GM23248 (cell line): ENCODE measurements around the gene RFC5. TPM values are rescaled to one million over a fixed set of nuclear protein-coding genes. Genes with fewer than 3 reads are reported as not detected.

Experiments
- DNase-seq: peaks from one replicate; pipeline ENCODE4 v3.0.0-alpha.2; 2015
- H2AFZ ChIP-seq: fragments of 200-600 bp; sonication (generic); 2 replicates; pipeline ENCODE4 v1.6.1; 2016; ENCODE audit warnings: antibody characterized with exemption
- H3F3A ChIP-seq: fragments of 200-600 bp; sonication (generic); 2 replicates; pipeline ENCODE4 v1.6.1; 2016; ENCODE audit warnings: mild to moderate bottlenecking, antibody characterized with exemption, mixed run types; ENCODE audit not compliant: insufficient read depth
- H3K27ac ChIP-seq: fragments of 200-600 bp; sonication (generic); 2 replicates; pipeline ENCODE4 v1.5.1; 2016; ENCODE audit warnings: mild to moderate bottlenecking
- H3K27me3 ChIP-seq: fragments of 200-600 bp; sonication (generic); replicated peaks from 2 replicates; pipeline ENCODE4 v1.6.1; 2016; ENCODE audit warnings: mild to moderate bottlenecking; ENCODE audit not compliant: insufficient read depth
- H3K36me3 ChIP-seq: fragments of 200-600 bp; sonication (generic); 2 replicates; pipeline ENCODE4 v1.6.1; 2016; ENCODE audit warnings: low read depth, mild to moderate bottlenecking
- H3K4me1 ChIP-seq: fragments of 200-600 bp; sonication (generic); 2 replicates; pipeline ENCODE4 v1.6.1; 2016; ENCODE audit warnings: mild to moderate bottlenecking; ENCODE audit not compliant: insufficient read depth
- H3K4me2 ChIP-seq: fragments of 200-600 bp; sonication (generic); one replicate; pipeline ENCODE4 v1.6.1; 2016; ENCODE audit warnings: mild to moderate bottlenecking; ENCODE audit not compliant: unreplicated experiment
- H3K4me3 ChIP-seq: fragments of 200-600 bp; sonication (generic); 2 replicates; pipeline ENCODE4 v1.5.1; 2016; ENCODE audit warnings: mild to moderate bottlenecking
- H3K79me2 ChIP-seq: fragments of 200-600 bp; sonication (generic); 2 replicates; pipeline ENCODE4 v1.6.1; 2016; ENCODE audit warnings: mild to moderate bottlenecking; ENCODE audit not compliant: insufficient read depth
- H3K9ac ChIP-seq: fragments of 200-600 bp; sonication (generic); 2 replicates; pipeline ENCODE4 v1.6.1; 2016; ENCODE audit warnings: mild to moderate bottlenecking
- H3K9me2 ChIP-seq: fragments of 200-600 bp; sonication (generic); 2 replicates; pipeline ENCODE4 v1.6.1; 2016; ENCODE audit warnings: mixed run types, mild to moderate bottlenecking, moderate library complexity; ENCODE audit not compliant: insufficient read depth
- H3K9me3 ChIP-seq: fragments of 200-600 bp; sonication (generic); one replicate; pipeline ENCODE4 v1.6.1; 2017; ENCODE audit warnings: low read depth
- H4K20me1 ChIP-seq: fragments of 200-600 bp; sonication (generic); 2 replicates; pipeline ENCODE4 v1.6.0; 2016; ENCODE audit not compliant: insufficient read depth
- EZH2 ChIP-seq: fragments of 200-600 bp; sonication (generic); IDR thresholded peaks from 2 replicates; pipeline ENCODE4 v1.6.1; 2018; ENCODE audit warnings: antibody characterized with exemption, mild to moderate bottlenecking; ENCODE audit not compliant: insufficient read depth, poor library complexity, severe bottlenecking
- EZH2phosphoT487 ChIP-seq: fragments of 200-600 bp; sonication (generic); IDR thresholded peaks from 2 replicates; pipeline ENCODE4 v1.6.1; 2018; ENCODE audit warnings: antibody characterized with exemption, moderate library complexity, mild to moderate bottlenecking, low read depth; ENCODE audit not compliant: insufficient read depth
- WGBS, 2 experiments: methylation state at CpG; one replicate each; pipeline ENCODE4 v1.1.6; 2015 to 2017; ENCODE audit warnings: low lambda C conversion rate in 2 of 2, low coverage in 1 of 2; ENCODE audit errors: missing lambda C conversion rate in 2 of 2; 5-methylcytosine and 5-hydroxymethylcytosine counted together
- in situ Hi-C: fragments of 300-500 bp; cut with MboI; formaldehyde crosslinking; loops from 2 replicates; pipeline ENCODE4 v1.15.0; 2020
- polyA plus RNA-seq: library from polyadenylated mRNA; unstranded; fragments of >200 nt; fragmentation: Nextera tagmentation; extraction: Ambion mirVana; gene quantifications from 2 replicates; pipeline ENCODE4 v1.2.1, GENCODE V29; 2016
- total RNA-seq: library from RNA; depleted of rRNA; stranded (reverse); fragments of >200 nt; shearing (Covaris generic); gene quantifications from 2 replicates; pipeline ENCODE4 v1.2.3, GENCODE V29; 2014

Gene RFC5
- total and polyA plus RNA-seq, 2 experiments from 2014 or later = 15.2 to 21.4 TPM

DNA sequence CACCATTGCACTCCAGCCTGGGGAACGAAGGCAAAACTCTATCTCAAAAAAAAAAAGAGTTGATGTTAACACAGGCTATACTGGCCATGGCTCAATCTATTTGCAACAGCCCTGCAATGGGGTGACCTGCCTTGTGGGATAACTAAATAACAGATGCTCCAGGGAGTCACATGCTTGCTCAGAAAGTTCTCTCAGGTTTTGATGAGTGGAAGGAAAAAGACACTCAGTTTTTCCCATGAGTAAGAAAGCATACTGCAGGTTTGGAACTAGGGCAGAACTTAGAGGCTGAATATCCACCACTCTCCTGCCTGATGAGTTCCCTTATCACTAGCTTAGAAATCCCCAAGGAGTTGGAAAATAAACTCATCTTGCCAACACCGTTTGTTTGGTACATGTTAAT is 27.6 kb downstream of the RFC5 start:
- H3K27me3 ChIP-seq = no peaks in the 10 kb centered on the region
- WGBS, 2 experiments = 95 to 100% methylated on average over 2 of the region's 2 CpGs
- no peak overlapping the region for H3K4me2 ChIP-seq

GRCh38 chr12:118044577-118044976 is 28.1 kb downstream of the RFC5 start:
- Histone ChIP-seq H3K9ac (no peak overlapping the region), H4K20me1 (no peaks in the 10 kb centered on the region), H3K36me3 (peaks cover 48% of the 10 kb centered on the region), H3K27ac (no peak overlapping the region), H2AFZ (no peak overlapping the region), H3F3A (no peaks in the 10 kb centered on the region), H3K4me1 (no peaks in the 10 kb centered on the region), H3K4me2 (no peak overlapping the region), H3K9me3 (no peaks in the 10 kb centered on the region), H3K27me3 (no peaks in the 10 kb centered on the region), H3K4me3 (no peak overlapping the region), H3K79me2 (peaks cover 97% of the 10 kb centered on the region), H3K9me2 (no peaks in the 10 kb centered on the region)
- TF ChIP-seq EZH2phosphoT487 (no peak), EZH2 (no peak)
- in situ Hi-C loops = no loop called here
- no peak for DNase-seq
- WGBS, 2 experiments = 96 to 97% methylated on average over 8 of the region's 8 CpGs

More for the DNA sequence above, 27.6 kb downstream of the RFC5 start:
- no peaks in the 10 kb centered on the region for H4K20me1 ChIP-seq
- H3K9me2 ChIP-seq = no peaks in the 10 kb centered on the region
- no peak overlapping the region for H2AFZ ChIP-seq
- H3K79me2 ChIP-seq = peaks cover 92% of the 10 kb centered on the region
- TF ChIP-seq EZH2 = no peak
- TF ChIP-seq EZH2phosphoT487 = no peak
- peaks cover 42% of the 10 kb centered on the region for H3K36me3 ChIP-seq
- no peaks in the 10 kb centered on the region for H3K4me1 ChIP-seq
- no peak overlapping the region for H3K9ac ChIP-seq
- in situ Hi-C loops = no loop called here
- no peaks in the 10 kb centered on the region for H3F3A ChIP-seq
- no peak for DNase-seq
- no peak overlapping the region for H3K4me3 ChIP-seq
- no peaks in the 10 kb centered on the region for H3K9me3 ChIP-seq
- H3K27ac ChIP-seq = no peak overlapping the region

- Histone ChIP-seq H4K20me1 (no peaks in the 10 kb centered on the region), H3K36me3 (peaks cover 52% of the 10 kb centered on the region), H3K4me3 (no peak overlapping the region), H3K4me1 (peaks cover 3% of the 10 kb centered on the region; the same call in 1 of the 2 replicates), H3F3A (peaks cover 9% of the 10 kb centered on the region; the same call in 1 of the 2 replicates), H3K79me2 (peaks cover 98% of the 10 kb centered on the region), H3K9ac (no peak overlapping the region), H3K9me2 (no peaks in the 10 kb centered on the region), H3K9me3 (no peaks in the 10 kb centered on the region), H3K27ac (no peak overlapping the region), H2AFZ (no peak overlapping the region), H3K4me2 (no peak overlapping the region), H3K27me3 (no peaks in the 10 kb centered on the region)
- in situ Hi-C loops = no loop called here
- WGBS, 2 experiments = 97% methylated on average over 4 of the region's 4 CpGs
- DNase-seq = no peak
- no peak for TF ChIP-seq EZH2
- no peak for TF ChIP-seq EZH2phosphoT487
Observed at GRCh38 chr12:118046430-118046829, 29.9 kb downstream of the RFC5 start.

GRCh38 chr12:118050972-118051910 is 34.7 kb downstream of the RFC5 start:
- Histone ChIP-seq H3K9me3 (no peaks in the 10 kb centered on the region), H3K27ac (peak overlapping the region; percentile 77), H3K9ac (peak overlapping the region; percentile 46; the same call in 1 of the 2 replicates), H3K27me3 (no peaks in the 10 kb centered on the region), H3K4me3 (no peak overlapping the region), H3K36me3 (peaks cover 29% of the 10 kb centered on the region; the same call in 1 of the 2 replicates), H2AFZ (no peak overlapping the region), H3K4me2 (no peak overlapping the region), H3F3A (peaks cover 49% of the 10 kb centered on the region), H3K4me1 (peaks cover 31% of the 10 kb centered on the region), H3K79me2 (peaks cover 94% of the 10 kb centered on the region), H3K9me2 (no peaks in the 10 kb centered on the region), H4K20me1 (no peaks in the 10 kb centered on the region)
- TF ChIP-seq EZH2 (no peak), EZH2phosphoT487 (no peak)
- in situ Hi-C loops = no loop called here
- WGBS, 2 experiments = 71 to 74% methylated on average over 12 of the region's 12 CpGs
- peak; percentile 45 for DNase-seq
